ENCODE results near the gene CNTN1.

- no peak for TF ChIP-seq CTCF (conservative IDR thresholded peaks at IDR 0.05)
- TF ChIP-seq ZFX (IDR thresholded peaks at IDR 0.05): no peak
Measured at GRCh38 chr12:41064411-41064810, 372.2 kb downstream of the CNTN1 start.
